A549 (cell line): ENCODE measurements around the gene TRAM2. TPM values are rescaled to one million over a fixed set of nuclear protein-coding genes. Genes with fewer than 3 reads are reported as not detected.

ENCODE experiments used
- ATAC-seq, 2 experiments: fragments of 200-7000 bp in 1 of 2; fragments of >200 bp in 1 of 2; cut with Nextera tagmentation in 1 of 2; cut with Tn5 transposase in 1 of 2; 3 replicates each; pipeline versions ENCODE4 v1.8.0 to v1.9.1; 2018 to 2020; ENCODE audit warnings: mild to moderate bottlenecking in 1 of 2, moderate library complexity in 1 of 2
- CTCF ChIA-PET: fragments of 300-600 bp; sonication (Branson Sonifier 250); formaldehyde crosslinking; extraction: SDS; loops from one replicate; lab custom pipeline; 2021; ENCODE audit warnings: antibody characterized with exemption, inconsistent platforms; lab: Yijun Ruan, JAX
- POLR2A ChIA-PET: fragments of 350-600 bp; formaldehyde crosslinking; extraction: SDS; loops from one replicate; lab custom pipeline; 2021; ENCODE audit warnings: antibody characterized with exemption, inconsistent platforms; lab: Yijun Ruan, JAX
- DNase-seq, 2 experiments: peaks; one replicate each; pipeline versions ENCODE4 v3.0.0 to v3.0.0-alpha.2; 2011 to 2016; ENCODE audit warnings: low read depth in 1 of 2, low spot score in 1 of 2
- FAIRE-seq: peaks from 2 replicates; lab custom pipeline; 2011; peaks lifted over from hg19 to GRCh38; lab: Jason Lieb, UNC
- H3K27ac ChIP-seq, 2 experiments: fragments of >200 bp; sonication (Bioruptor Twin); formaldehyde crosslinking; 3 replicates each; pipeline ENCODE4 v1.5.1; 2016 to 2017
- H3K4me1 ChIP-seq: fragments of >200 bp; sonication (Bioruptor Twin); formaldehyde crosslinking; 3 replicates; pipeline ENCODE4 v1.6.1; 2016
- H3K4me2 ChIP-seq: fragments of >200 bp; sonication (Bioruptor Twin); formaldehyde crosslinking; 3 replicates; pipeline ENCODE4 v1.6.1; 2016
- H3K4me3 ChIP-seq: fragments of >200 bp; sonication (Bioruptor Twin); formaldehyde crosslinking; 3 replicates; pipeline ENCODE4 v1.5.1; 2016
- H3K9me3 ChIP-seq: fragments of >200 bp; sonication (Bioruptor Twin); formaldehyde crosslinking; 3 replicates; pipeline ENCODE4 v1.6.1; 2016
- BHLHE40 ChIP-seq: IDR thresholded peaks from 2 replicates; pipeline ENCODE4 v1.6.1; 2012; ENCODE audit warnings: low read depth, low read length, inconsistent platforms
- CHD4 ChIP-seq: fragments of 200-600 bp; sonication (generic); IDR thresholded peaks from 2 replicates; pipeline ENCODE4 v1.6.1; 2016; ENCODE audit warnings: antibody characterized with exemption, mild to moderate bottlenecking, borderline replicate concordance
- EHF ChIP-seq: fragments of 250-450 bp; sonication (Bioruptor Pico); IDR thresholded peaks from 2 replicates; pipeline ENCODE4 v1.5.0; 2020; ENCODE audit warnings: mild to moderate bottlenecking
- EHMT2 ChIP-seq: fragments of 200-600 bp; sonication (generic); IDR thresholded peaks from 2 replicates; pipeline ENCODE4 v1.6.1; 2016; ENCODE audit warnings: antibody characterized with exemption, low read depth, mild to moderate bottlenecking, moderate library complexity
- FOXS1 ChIP-seq: fragments of 250-450 bp; sonication (Bioruptor Pico); IDR thresholded peaks from 2 replicates; pipeline ENCODE4 v1.5.0; 2020; ENCODE audit warnings: mild to moderate bottlenecking, moderate library complexity
- GATA3 ChIP-seq: IDR thresholded peaks from 2 replicates; pipeline ENCODE4 v1.6.1; 2012; ENCODE audit warnings: borderline replicate concordance
- HDAC2 ChIP-seq: fragments of 200-600 bp; sonication (generic); IDR thresholded peaks from 2 replicates; pipeline ENCODE4 v1.6.1; 2016
- HEYL ChIP-seq: fragments of 250-450 bp; sonication (Bioruptor Pico); IDR thresholded peaks from 2 replicates; pipeline ENCODE4 v1.8.0; 2021; ENCODE audit warnings: mild to moderate bottlenecking, moderate library complexity
- HOXA7 ChIP-seq: fragments of 250-450 bp; sonication (Bioruptor Pico); IDR thresholded peaks from 2 replicates; pipeline ENCODE4 v1.5.0; 2020; ENCODE audit warnings: mild to moderate bottlenecking, moderate library complexity
- MAFK ChIP-seq: fragments of 450-650 bp; IDR thresholded peaks from 2 replicates; pipeline ENCODE4 v1.6.1; 2014; ENCODE audit not compliant: partially characterized antibody
- MAZ ChIP-seq: fragments of 150-350 bp; IDR thresholded peaks from 2 replicates; pipeline ENCODE4 v1.6.1; 2014; ENCODE audit warnings: antibody characterized with exemption, low read depth, low read length, borderline replicate concordance
- NR3C1 ChIP-seq: fragments of >200 bp; sonication (Bioruptor Twin); formaldehyde crosslinking; IDR thresholded peaks from 3 replicates; pipeline ENCODE4 v1.6.1; 2017
- POLR2AphosphoS2 ChIP-seq: conservative IDR thresholded peaks from 2 replicates; pipeline ENCODE4 v1.6.1; 2012; ENCODE audit warnings: low read length, improper control_type of control experiment, inconsistent platforms
- RNF2 ChIP-seq: fragments of 200-600 bp; sonication (generic); IDR thresholded peaks from 2 replicates; pipeline ENCODE4 v1.6.1; 2016; ENCODE audit warnings: low read depth, mild to moderate bottlenecking, antibody characterized with exemption, moderate library complexity, borderline replicate concordance
- ZC3H11A ChIP-seq: fragments of 450-650 bp; IDR thresholded peaks from 2 replicates; pipeline ENCODE4 v1.6.1; 2014; ENCODE audit warnings: antibody characterized with exemption, mild to moderate bottlenecking
- ZSCAN20 ChIP-seq: fragments of 250-450 bp; sonication (Bioruptor Pico); IDR thresholded peaks from 2 replicates; pipeline ENCODE4 v1.8.0; 2022; ENCODE audit warnings: mild to moderate bottlenecking, moderate library complexity
- WGBS: methylation state at CpG from one replicate; pipeline ENCODE4 v1.1.6; 2017; ENCODE audit errors: missing lambda C conversion rate; 5-methylcytosine and 5-hydroxymethylcytosine counted together
- polyA plus RNA-seq, 4 experiments: library from polyadenylated mRNA; depleted of rRNA in 3 of 4; stranded (reverse); fragments of >200 nt; fragmentation: RNase III in 1 of 4; extraction: RNeasy Plus Mini Kit Qiagen cat#74134 plus additional on column Dnase treatment in 1 of 4; gene quantifications; 2 replicates in 3 of 4; 3 replicates in 1 of 4; pipeline ENCODE4 v1.2.3, GENCODE V29; 2011 to 2017
- TF ChIP-seq, protein P1 (sequence below): fragments of >200 bp; sonication (Bioruptor Twin); formaldehyde crosslinking; IDR thresholded peaks from 2 replicates; pipeline ENCODE4 v1.6.1; 2016
- TF ChIP-seq, protein P2 (sequence below): fragments of 450-650 bp; IDR thresholded peaks from 2 replicates; pipeline ENCODE4 v1.6.1; 2014; ENCODE audit warnings: antibody characterized with exemption
- TF ChIP-seq, protein P3 (sequence below): IDR thresholded peaks from 2 replicates; pipeline ENCODE4 v1.6.1; 2012; ENCODE audit warnings: low read depth, borderline replicate concordance
- TF ChIP-seq, protein P4 (sequence below): fragments of >200 bp; sonication (Bioruptor Twin); formaldehyde crosslinking; IDR thresholded peaks from 3 replicates; pipeline ENCODE4 v1.5.1; 2016
- TF ChIP-seq, protein P5 (sequence below): IDR thresholded peaks from 2 replicates; pipeline ENCODE4 v1.6.1; 2012
- TF ChIP-seq, protein P6 (sequence below): fragments of 150-350 bp; IDR thresholded peaks from 2 replicates; pipeline ENCODE4 v1.6.1; 2014; ENCODE audit warnings: low read depth, mild to moderate bottlenecking, low read length

TRAM2 gene
- polyA plus RNA-seq, 2 of the 4 experiments (the other 2 are of a cell fraction): 16.4 to 25.4 TPM

DNA sequence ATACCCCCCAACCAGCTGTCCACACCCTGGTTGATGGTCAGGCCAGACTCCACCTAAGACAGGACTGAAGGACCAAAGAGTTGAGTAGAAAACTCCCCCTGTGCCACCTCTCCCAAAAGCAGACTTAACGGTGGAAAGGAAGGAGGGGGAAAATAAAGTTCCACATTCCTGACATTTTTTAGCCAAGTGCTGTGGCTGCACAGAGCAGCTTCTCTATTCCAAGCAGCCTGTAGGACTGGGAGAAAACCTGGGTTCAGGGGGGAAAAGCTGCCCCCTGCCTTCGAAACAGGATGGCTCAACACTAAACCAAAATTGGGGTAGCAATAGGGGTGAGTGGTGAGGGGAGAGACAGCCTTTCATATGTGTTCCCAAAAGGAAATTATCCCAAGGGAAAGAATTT lies 3.6 kb downstream of the TRAM2 start:
- ChIA-PET CTCF (no interaction called here), POLR2A (no interaction called here)
- H3K4me3 ChIP-seq: no peak overlapping the region
- peak overlapping the region; percentile 97 for H3K4me2 ChIP-seq
- DNase-seq (no peak), ATAC-seq (no peak)
- 29% methylated on average over 2 of the region's 2 CpGs for WGBS
- TF ChIP-seq, protein P1, sequence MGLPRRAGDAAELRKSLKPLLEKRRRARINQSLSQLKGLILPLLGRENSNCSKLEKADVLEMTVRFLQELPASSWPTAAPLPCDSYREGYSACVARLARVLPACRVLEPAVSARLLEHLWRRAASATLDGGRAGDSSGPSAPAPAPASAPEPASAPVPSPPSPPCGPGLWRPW: no peak
- TF ChIP-seq, protein P2, sequence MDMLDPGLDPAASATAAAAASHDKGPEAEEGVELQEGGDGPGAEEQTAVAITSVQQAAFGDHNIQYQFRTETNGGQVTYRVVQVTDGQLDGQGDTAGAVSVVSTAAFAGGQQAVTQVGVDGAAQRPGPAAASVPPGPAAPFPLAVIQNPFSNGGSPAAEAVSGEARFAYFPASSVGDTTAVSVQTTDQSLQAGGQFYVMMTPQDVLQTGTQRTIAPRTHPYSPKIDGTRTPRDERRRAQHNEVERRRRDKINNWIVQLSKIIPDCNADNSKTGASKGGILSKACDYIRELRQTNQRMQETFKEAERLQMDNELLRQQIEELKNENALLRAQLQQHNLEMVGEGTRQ: no peak
- no peak for TF ChIP-seq HDAC2
- TF ChIP-seq CHD4: no peak
- no peak for TF ChIP-seq HEYL
- TF ChIP-seq EHMT2: no peak
- no peak for TF ChIP-seq NR3C1
- TF ChIP-seq, protein P3, sequence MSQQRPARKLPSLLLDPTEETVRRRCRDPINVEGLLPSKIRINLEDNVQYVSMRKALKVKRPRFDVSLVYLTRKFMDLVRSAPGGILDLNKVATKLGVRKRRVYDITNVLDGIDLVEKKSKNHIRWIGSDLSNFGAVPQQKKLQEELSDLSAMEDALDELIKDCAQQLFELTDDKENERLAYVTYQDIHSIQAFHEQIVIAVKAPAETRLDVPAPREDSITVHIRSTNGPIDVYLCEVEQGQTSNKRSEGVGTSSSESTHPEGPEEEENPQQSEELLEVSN: no peak
- TF ChIP-seq BHLHE40: no peak
- TF ChIP-seq FOXS1 (CRISPR knock-in tag): no peak
- TF ChIP-seq POLR2AphosphoS2: no peak
- TF ChIP-seq, protein P4, sequence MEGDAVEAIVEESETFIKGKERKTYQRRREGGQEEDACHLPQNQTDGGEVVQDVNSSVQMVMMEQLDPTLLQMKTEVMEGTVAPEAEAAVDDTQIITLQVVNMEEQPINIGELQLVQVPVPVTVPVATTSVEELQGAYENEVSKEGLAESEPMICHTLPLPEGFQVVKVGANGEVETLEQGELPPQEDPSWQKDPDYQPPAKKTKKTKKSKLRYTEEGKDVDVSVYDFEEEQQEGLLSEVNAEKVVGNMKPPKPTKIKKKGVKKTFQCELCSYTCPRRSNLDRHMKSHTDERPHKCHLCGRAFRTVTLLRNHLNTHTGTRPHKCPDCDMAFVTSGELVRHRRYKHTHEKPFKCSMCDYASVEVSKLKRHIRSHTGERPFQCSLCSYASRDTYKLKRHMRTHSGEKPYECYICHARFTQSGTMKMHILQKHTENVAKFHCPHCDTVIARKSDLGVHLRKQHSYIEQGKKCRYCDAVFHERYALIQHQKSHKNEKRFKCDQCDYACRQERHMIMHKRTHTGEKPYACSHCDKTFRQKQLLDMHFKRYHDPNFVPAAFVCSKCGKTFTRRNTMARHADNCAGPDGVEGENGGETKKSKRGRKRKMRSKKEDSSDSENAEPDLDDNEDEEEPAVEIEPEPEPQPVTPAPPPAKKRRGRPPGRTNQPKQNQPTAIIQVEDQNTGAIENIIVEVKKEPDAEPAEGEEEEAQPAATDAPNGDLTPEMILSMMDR: no peak
- TF ChIP-seq, protein P5, sequence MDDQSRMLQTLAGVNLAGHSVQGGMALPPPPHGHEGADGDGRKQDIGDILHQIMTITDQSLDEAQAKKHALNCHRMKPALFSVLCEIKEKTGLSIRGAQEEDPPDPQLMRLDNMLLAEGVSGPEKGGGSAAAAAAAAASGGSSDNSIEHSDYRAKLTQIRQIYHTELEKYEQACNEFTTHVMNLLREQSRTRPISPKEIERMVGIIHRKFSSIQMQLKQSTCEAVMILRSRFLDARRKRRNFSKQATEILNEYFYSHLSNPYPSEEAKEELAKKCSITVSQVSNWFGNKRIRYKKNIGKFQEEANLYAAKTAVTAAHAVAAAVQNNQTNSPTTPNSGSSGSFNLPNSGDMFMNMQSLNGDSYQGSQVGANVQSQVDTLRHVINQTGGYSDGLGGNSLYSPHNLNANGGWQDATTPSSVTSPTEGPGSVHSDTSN: no peak
- no peak for TF ChIP-seq RNF2
- TF ChIP-seq, all 56 proteins: peak for 0
- FAIRE-seq: no peak
- Histone ChIP-seq H3K27ac (peak overlapping the region; percentile 42 to 70; a peak in 5 of 6 replicates), H3K9me3 (no peaks in the 10 kb centered on the region), H3K4me1 (peaks cover 43% of the 10 kb centered on the region)

DNA sequence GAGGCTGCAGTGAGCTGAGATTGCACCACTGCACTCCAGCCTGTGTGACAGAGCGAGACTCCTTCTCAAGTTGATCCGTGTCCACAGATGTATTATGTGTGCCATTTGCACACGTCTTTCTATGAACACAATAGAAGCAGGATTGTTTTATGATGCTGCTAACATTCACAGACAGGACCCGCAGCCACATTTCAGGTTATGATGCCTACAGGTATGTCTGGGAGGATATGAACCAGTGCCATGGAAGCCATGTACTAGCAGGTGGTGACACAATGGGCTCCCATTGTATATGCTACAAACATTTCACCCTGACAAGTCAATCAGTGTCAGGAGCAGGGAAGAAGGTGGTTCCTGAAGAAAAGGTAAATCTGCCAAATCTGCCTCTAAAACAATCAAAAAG lies 4.3 kb downstream of the TRAM2 start:
- ChIA-PET POLR2A (no interaction called here), CTCF (no interaction called here)
- DNase-seq (no peak), ATAC-seq (no peak), FAIRE-seq (no peak)
- TF ChIP-seq GATA3 (no peak), ZC3H11A (no peak), HOXA7 (no peak), MAFK (no peak), MAZ (no peak), CHD4 (no peak), ZSCAN20 (CRISPR knock-in tag) (no peak), RNF2 (no peak), EHF (CRISPR knock-in tag) (no peak), POLR2AphosphoS2 (no peak)
- TF ChIP-seq, protein P2: no peak
- TF ChIP-seq, protein P6, sequence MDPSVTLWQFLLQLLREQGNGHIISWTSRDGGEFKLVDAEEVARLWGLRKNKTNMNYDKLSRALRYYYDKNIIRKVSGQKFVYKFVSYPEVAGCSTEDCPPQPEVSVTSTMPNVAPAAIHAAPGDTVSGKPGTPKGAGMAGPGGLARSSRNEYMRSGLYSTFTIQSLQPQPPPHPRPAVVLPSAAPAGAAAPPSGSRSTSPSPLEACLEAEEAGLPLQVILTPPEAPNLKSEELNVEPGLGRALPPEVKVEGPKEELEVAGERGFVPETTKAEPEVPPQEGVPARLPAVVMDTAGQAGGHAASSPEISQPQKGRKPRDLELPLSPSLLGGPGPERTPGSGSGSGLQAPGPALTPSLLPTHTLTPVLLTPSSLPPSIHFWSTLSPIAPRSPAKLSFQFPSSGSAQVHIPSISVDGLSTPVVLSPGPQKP: no peak
- TF ChIP-seq, protein P5: no peak
- 91% methylated on average over 4 of the region's 4 CpGs for WGBS
- no peak overlapping the region for H3K4me3 ChIP-seq
- peaks cover 46% of the 10 kb centered on the region for H3K4me1 ChIP-seq
- no peaks in the 10 kb centered on the region for H3K9me3 ChIP-seq
- peak overlapping the region; percentile 97; the same call in 2 of the 3 replicates for H3K4me2 ChIP-seq
- peak overlapping the region; percentile 42 to 70; a peak in 1 of 6 replicates for H3K27ac ChIP-seq
